Measurements from ENCODE around the gene SNX1. TPM values are rescaled to one million over a fixed set of nuclear protein-coding genes. Genes with fewer than 3 reads are reported as not detected.
"Not testable (repeated sequence)": the region's sequence is repeated elsewhere in the genome, so short reads cannot be mapped to it uniquely, and the experiment has no call there.

Gene SNX1
- total RNA-seq, 1 donor from 2014 or later, result 138 TPM

DNA sequence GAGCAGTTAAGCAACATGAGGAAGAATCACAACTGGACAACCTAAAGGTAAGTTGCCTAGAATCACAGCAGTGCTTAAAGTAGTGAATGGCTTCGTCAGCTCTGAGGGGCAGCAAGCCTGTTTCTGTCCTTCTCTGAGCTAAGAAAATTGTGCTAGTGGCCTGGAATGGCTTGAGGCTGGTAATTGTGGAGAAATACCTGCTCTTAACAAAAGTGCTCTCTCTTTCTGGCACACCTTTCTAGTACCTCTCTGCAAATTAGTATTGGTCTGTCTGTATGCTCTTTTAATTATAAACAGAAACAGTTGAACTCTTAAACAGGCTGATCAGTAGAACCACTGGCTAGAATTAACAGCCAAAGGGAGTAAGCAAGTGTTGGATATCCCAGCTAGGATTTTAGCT lies 11.6 kb downstream of the SNX1 start:
- intact Hi-C loops (cut with micrococcal nuclease), result no loop called here
- TF ChIP-seq, protein P1, sequence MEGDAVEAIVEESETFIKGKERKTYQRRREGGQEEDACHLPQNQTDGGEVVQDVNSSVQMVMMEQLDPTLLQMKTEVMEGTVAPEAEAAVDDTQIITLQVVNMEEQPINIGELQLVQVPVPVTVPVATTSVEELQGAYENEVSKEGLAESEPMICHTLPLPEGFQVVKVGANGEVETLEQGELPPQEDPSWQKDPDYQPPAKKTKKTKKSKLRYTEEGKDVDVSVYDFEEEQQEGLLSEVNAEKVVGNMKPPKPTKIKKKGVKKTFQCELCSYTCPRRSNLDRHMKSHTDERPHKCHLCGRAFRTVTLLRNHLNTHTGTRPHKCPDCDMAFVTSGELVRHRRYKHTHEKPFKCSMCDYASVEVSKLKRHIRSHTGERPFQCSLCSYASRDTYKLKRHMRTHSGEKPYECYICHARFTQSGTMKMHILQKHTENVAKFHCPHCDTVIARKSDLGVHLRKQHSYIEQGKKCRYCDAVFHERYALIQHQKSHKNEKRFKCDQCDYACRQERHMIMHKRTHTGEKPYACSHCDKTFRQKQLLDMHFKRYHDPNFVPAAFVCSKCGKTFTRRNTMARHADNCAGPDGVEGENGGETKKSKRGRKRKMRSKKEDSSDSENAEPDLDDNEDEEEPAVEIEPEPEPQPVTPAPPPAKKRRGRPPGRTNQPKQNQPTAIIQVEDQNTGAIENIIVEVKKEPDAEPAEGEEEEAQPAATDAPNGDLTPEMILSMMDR (IDR thresholded peaks at IDR 0.05), result no peak
- DNase-seq (no peak), ATAC-seq (ENCODE audit: low read depth) (no peak)
- ChIA-PET CTCF (interaction anchor here (1.0 kb wide), 1 partner anchor 46 kb away, joined by 3 read pairs; no protein-coding TSS in a partner anchor), POLR2A (interaction anchor here (0.5 to 0.6 kb wide), 2 partner anchors 302 to 563 kb away, joined by 3 to 6 read pairs; no protein-coding TSS in a partner anchor)
- H3K9me3 Mint-ChIP-seq, result peaks cover 2% of the 10 kb centered on the region
- H3K27ac Mint-ChIP-seq, result no peak overlapping the region
- H3K4me3 Mint-ChIP-seq, result no peak overlapping the region
- H3K36me3 Mint-ChIP-seq (ENCODE audit: low read depth), result peaks cover 12% of the 10 kb centered on the region
- no peaks in the 10 kb centered on the region for H3K27me3 Mint-ChIP-seq
- H3K4me1 Mint-ChIP-seq, result peaks cover 67% of the 10 kb centered on the region

DNA sequence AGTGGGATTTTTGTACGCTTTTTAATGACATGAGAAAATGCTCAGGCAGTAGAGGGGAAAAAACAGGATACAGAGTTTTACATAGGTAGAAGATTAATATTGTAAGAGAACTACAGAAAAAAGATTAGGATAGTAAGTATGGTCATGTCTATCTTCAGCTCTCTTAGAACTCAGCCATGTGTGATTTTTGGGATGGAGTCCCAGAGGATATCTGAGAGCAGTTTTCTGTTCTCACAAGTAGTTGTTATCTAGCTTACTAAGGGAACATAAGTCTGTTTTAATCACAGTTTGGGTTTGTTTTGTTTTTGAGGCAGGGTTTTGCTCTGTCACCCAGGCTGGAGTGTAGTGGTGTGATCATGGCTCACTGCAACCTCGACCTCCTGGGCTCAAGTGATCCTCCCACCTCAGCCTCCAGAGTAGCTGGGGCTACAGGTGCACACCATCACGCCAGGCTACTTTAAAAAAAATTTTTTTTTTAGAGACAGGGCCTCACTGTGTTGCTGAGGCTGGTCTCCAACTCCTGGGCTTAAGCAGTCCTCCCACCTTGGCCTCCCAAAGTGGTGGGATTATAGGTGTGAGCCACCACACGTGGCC lies 14.4 kb downstream of the SNX1 start:
- H3K36me3 Mint-ChIP-seq (ENCODE audit: low read depth), result peaks cover 33% of the 10 kb centered on the region
- DNase-seq; H3K27me3 Mint-ChIP-seq; ATAC-seq (ENCODE audit: low read depth); H3K9me3 Mint-ChIP-seq; intact Hi-C loops (cut with micrococcal nuclease); H3K4me3 Mint-ChIP-seq: not testable (repeated sequence)
- POLR2A ChIA-PET, result interaction anchor here (0.6 to 1.9 kb wide), 4 partner anchors 13 to 44 kb away, joined by 3 to 9 read pairs (median 4); partner anchors contain the start of gene SNX1
- H3K4me1 Mint-ChIP-seq, result peaks cover 71% of the 10 kb centered on the region
- H3K27ac Mint-ChIP-seq, result peak overlapping the region; percentile 83
- CTCF ChIA-PET, result interaction anchor here (2.2 kb wide), 1 partner anchor 43 kb away, joined by 4 read pairs; no protein-coding TSS in a partner anchor

DNA sequence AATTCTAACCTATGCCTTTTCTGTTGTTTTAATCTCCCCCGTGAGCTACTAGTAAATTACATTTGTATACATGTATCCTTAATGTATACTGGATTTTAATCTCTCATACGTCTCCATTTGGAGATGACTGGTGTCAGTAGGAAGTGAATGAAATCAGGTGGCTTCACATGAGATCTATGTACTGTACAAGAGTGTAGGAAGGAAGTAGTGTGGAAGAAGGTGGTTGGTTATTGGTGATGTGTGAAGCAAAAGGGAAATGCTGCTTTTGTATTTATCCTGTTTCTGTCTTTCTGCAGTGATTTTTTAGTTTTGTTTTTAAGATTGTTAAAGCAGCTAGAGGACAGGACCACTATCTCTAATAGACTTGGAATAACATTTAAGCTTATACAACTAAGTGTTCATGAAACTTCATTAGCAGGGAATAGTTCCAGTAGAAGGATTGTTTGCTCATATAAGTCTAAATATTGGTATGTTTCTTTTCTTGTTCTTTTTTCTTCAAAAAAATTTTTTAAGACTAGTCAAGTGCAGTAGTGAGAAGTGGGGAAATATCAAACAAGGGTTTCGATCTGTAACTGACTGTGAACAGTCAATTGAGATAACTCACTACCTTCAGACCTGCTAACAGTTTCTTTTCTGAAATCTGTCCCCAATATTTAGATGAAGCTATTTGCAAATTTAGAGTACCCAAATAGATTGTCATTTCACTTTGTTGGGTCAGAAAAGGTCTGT lies 15.3 kb downstream of the SNX1 start:
- peak; percentile 85 for ATAC-seq (ENCODE audit: low read depth)
- ChIA-PET CTCF (interaction anchor here (1.4 to 2.2 kb wide), 4 partner anchors 17 to 42 kb away, joined by 3 to 7 read pairs (median 5); partner anchors contain the start of gene CIAO2A), POLR2A (interaction anchor here (0.6 to 1.9 kb wide), 6 partner anchors 11 to 133 kb away, joined by 3 to 9 read pairs (median 5); partner anchors contain the start of gene SNX1)
- intact Hi-C loops (cut with micrococcal nuclease), result loop anchor here (1.0 kb wide), 1 partner anchor 16 kb away; the partner anchor contains the start of gene SNX1
- Mint-ChIP-seq H3K27ac (peak overlapping the region; percentile 83), H3K27me3 (no peaks in the 10 kb centered on the region), H3K4me3 (peak overlapping the region; percentile 68), H3K4me1 (peaks cover 72% of the 10 kb centered on the region), H3K36me3 (ENCODE audit: low read depth) (peaks cover 39% of the 10 kb centered on the region), H3K9me3 (no peaks in the 10 kb centered on the region)
- TF ChIP-seq, protein P1 (IDR thresholded peaks at IDR 0.05), result no peak
- no peak for DNase-seq

DNA sequence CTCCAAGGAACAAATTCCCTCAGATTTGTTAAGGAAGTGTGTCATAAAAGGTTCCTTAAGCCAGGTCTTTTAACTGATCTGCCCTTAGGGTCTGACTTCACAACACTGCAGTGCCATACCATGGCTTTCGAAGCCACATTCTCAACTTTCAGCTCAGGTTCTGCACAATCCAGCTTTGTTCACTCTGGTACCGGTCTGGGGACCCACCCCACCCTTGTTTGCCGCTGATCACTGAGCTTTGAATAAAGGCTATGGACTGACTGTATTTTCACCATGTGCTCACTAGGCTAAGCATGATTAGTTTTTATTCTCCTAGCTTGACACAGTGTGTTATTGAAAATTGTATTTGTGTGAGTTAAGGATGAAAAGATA lies 15.9 kb downstream of the SNX1 start:
- intact Hi-C loops (cut with micrococcal nuclease), result loop anchor here (1.0 kb wide), 1 partner anchor 16 kb away; the partner anchor contains the start of gene SNX1
- ChIA-PET CTCF (interaction anchor here (1.4 to 1.5 kb wide), 3 partner anchors 18 to 42 kb away, joined by 3 to 7 read pairs (median 6); partner anchors contain the start of gene CIAO2A), POLR2A (interaction anchor here (1.0 to 1.9 kb wide), 5 partner anchors 11 to 41 kb away, joined by 3 to 9 read pairs (median 6); partner anchors contain the start of gene SNX1)
- Mint-ChIP-seq H3K27me3 (no peaks in the 10 kb centered on the region), H3K4me3 (peak overlapping the region; percentile 40), H3K9me3 (no peaks in the 10 kb centered on the region), H3K4me1 (peaks cover 69% of the 10 kb centered on the region), H3K36me3 (ENCODE audit: low read depth) (peaks cover 44% of the 10 kb centered on the region), H3K27ac (peak overlapping the region; percentile 83)
- no peak for ATAC-seq (ENCODE audit: low read depth)
- no peak for DNase-seq
- TF ChIP-seq, protein P1 (IDR thresholded peaks at IDR 0.05), result no peak

DNA sequence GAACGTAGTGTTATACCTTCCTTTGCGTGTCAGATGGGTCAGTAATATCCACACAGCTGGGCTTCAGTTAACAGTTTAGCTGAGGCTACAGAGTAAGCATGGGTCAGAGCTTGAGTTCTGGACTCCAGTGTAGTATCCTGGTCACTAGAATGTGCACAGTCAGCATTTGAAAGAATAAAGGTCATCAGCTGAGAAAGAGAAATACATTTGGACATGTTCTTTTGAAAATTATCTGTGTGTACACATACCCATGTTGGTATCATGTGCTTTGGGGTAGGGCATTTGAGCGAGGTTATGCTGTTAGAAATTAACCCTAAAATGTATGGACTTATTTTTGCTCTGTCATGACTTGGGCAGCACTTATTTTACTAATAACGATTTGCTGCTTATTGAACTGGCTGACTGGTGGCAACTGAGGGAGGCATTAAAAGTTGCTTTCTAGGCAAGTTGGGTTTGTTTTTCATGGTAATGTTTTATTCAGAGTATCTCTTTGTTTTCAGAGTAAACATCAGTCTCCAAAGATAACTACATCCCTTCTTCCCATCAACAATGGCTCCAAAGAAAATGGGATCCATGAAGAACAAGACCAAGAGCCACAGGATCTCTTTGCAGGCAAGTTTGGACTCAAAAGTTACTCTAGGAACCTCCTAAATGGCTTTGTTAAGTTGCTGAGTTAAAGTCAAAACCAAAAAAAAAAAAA lies 16.4 kb downstream of the SNX1 start:
- H3K27ac Mint-ChIP-seq, result peak overlapping the region; percentile 83

More for the DNA sequence above, 16.4 kb downstream of the SNX1 start:
- POLR2A ChIA-PET, result interaction anchor here (1.3 to 1.8 kb wide), 3 partner anchors 10 to 23 kb away, joined by 3 to 7 read pairs (median 6); no protein-coding TSS in a partner anchor
- CTCF ChIA-PET, result interaction anchor here (1.4 to 1.5 kb wide), 3 partner anchors 19 to 42 kb away, joined by 3 to 7 read pairs (median 6); partner anchors contain the start of gene CIAO2A
- TF ChIP-seq, protein P1 (IDR thresholded peaks at IDR 0.05), result no peak
- no peaks in the 10 kb centered on the region for H3K9me3 Mint-ChIP-seq
- DNase-seq (no peak), ATAC-seq (ENCODE audit: low read depth) (no peak)
- no peaks in the 10 kb centered on the region for H3K27me3 Mint-ChIP-seq
- H3K4me1 Mint-ChIP-seq, result peaks cover 64% of the 10 kb centered on the region
- H3K4me3 Mint-ChIP-seq, result peak overlapping the region; percentile 40
- peaks cover 47% of the 10 kb centered on the region for H3K36me3 Mint-ChIP-seq (ENCODE audit: low read depth)
- intact Hi-C loops (cut with micrococcal nuclease), result no loop called here

Data from activated B cell treated with CpG ODN at 0.5 μM for 24 hours (primary cell).